ENCODE measurements around the gene SLC2A13. TPM values are rescaled to one million over a fixed set of nuclear protein-coding genes. Genes with fewer than 3 reads are reported as not detected.
A peak's percentile ranks its signal among the peaks of the same experiment; 100 is the strongest.
"Not testable (repeated sequence)": the region's sequence is repeated elsewhere in the genome, so short reads cannot be mapped to it uniquely, and the experiment has no call there.

The SLC2A13 gene
- total RNA-seq, 2 experiments from 2014 or later, result 4.9 to 5.6 TPM

DNA sequence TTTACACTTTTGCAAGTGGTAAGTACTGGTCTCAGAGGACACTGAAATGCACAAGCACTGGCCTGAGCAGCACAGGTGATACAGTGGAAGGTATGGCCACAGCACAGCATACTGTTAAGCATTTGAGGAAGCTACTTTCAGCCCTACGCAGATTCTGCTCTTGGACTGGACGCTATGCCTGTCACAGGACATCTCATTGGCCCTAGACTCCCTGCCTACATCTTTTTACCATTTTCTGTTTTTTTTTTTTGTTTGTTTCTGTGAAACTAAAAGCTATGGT, 342.1 kb downstream of the SLC2A13 start:
- H3K27me3 Mint-ChIP-seq, result no peaks in the 10 kb centered on the region
- H3K4me3 Mint-ChIP-seq, result no peak overlapping the region
- no peaks in the 10 kb centered on the region for H3K36me3 Mint-ChIP-seq
- DNase-seq, result no peak
- H3K9me3 Mint-ChIP-seq, result no peaks in the 10 kb centered on the region
- H3K4me1 Mint-ChIP-seq, result no peaks in the 10 kb centered on the region
- no peak overlapping the region for H3K27ac Mint-ChIP-seq

DNA sequence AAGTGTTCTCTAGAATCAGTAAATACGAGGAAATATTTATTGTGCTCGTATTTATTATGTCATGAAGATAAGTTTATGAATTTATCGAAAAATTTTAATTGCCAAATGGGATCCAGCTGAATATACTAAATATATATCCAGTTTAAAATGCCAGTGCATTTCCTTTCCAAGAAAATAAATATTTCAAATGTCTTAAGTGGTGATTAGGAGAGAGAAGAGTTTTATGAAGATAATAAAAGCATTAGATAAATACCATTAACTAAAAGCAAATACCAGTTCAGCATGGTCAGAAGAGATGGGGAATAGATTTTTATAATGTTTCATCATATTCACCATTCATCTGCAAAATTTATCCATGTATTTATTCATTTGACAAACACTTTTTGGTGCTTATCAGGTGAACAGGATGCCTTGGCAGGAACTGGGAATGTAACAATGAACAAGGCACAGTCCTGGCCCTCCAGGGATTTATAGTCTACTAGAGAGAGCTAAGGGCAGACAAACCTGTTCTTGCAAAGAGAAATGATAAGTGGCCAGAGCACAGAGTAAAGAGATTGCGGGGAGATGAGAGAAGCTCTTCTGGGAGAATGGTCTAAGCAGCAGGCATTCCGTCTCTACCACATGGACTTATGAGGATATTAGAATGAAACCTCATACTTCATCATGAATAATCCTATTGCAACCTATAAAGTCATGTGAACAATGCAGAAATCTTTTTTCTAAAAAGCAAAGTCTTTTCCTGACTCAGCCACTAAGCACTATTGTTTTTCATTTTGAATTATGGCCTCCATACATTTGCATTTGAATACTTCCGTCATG, 342.6 kb downstream of the SLC2A13 start:
- DNase-seq, result no peak
- Mint-ChIP-seq H3K4me1 (no peaks in the 10 kb centered on the region), H3K27ac (no peak overlapping the region), H3K9me3 (no peaks in the 10 kb centered on the region), H3K4me3 (no peak overlapping the region), H3K27me3 (no peaks in the 10 kb centered on the region), H3K36me3 (no peaks in the 10 kb centered on the region)

DNA sequence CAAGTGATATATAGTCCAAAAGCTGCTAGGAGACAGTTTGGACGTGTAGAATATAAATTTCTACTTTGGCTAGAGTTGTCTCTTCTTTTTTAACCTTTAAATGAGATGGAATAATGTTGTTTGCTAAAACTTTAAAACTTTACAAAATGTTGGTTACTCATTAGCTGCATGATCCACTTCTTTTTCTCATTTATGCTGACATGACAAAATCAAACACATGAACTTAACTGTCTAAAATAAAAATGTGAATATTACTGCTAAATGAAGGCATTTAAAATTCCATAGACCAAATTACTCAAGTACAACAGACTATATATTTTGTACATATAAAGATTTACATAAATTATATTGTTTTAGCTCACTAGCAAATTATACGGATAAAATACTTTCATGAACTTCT, 350.4 kb downstream of the SLC2A13 start:
- Mint-ChIP-seq H3K27me3 (no peaks in the 10 kb centered on the region), H3K9me3 (no peaks in the 10 kb centered on the region), H3K27ac (no peak overlapping the region), H3K36me3 (no peaks in the 10 kb centered on the region), H3K4me1 (no peaks in the 10 kb centered on the region), H3K4me3 (no peak overlapping the region)
- DNase-seq, result no peak

DNA sequence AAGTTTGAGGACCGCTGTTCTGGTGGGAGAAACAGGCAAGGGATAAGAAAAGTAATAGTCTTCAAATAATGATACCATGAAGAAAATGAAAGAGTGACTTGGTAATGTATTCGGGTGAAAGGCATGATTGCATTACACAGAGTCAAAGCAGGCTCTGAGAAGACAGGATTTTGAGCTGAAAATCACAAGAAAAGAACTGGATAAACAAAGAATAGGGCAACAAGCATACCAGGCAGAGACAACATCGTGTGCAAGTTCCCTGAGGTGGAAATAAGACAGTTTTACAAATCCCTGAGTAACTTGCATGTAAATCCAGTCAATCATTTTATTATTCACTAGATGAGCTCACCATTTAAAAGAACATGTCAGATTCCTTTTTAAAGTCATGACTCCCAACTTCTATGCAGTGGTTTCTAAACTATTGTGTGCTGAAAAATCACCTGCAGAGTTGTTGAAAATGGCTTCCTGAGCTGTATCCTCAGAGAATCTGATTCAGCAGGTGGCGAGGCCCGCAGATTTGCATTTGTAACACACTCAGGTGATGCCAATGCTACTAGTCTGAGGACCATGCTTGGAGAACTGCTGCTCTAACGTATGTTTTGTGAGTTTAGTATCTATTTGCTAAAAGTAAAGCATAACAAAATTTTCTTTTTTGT, 353.3 kb downstream of the SLC2A13 start:
- no peak for DNase-seq
- Mint-ChIP-seq H3K27ac (peak overlapping the region; percentile 35), H3K4me3 (no peak overlapping the region), H3K27me3 (no peaks in the 10 kb centered on the region), H3K9me3 (peaks cover 8% of the 10 kb centered on the region), H3K4me1 (no peaks in the 10 kb centered on the region), H3K36me3 (no peaks in the 10 kb centered on the region)

DNA sequence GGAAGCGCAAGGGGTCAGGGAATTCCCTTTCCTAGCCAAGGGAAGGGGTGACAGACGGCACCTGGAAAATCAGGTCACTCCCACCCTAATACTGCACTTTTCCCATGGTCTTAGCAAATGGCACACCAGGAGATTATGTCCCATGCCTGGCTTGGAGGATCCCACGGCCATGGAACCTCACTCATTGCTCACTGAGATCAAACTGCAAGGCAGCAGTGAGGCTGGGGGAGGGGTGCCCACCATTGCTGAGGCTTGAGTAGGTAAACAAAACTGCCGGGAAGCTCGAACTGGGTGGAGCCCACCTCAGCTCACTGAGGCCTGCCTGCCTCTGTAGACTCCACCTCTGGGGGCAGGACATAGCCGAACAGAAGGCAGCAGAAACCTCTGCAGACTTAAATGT, 359.7 kb downstream of the SLC2A13 start:
- not testable (repeated sequence) for H3K27me3 Mint-ChIP-seq, H3K27ac Mint-ChIP-seq, DNase-seq, H3K4me3 Mint-ChIP-seq, H3K4me1 Mint-ChIP-seq
- peaks cover 20% of the 10 kb centered on the region for H3K9me3 Mint-ChIP-seq
- H3K36me3 Mint-ChIP-seq, result peaks cover 13% of the 10 kb centered on the region

DNA sequence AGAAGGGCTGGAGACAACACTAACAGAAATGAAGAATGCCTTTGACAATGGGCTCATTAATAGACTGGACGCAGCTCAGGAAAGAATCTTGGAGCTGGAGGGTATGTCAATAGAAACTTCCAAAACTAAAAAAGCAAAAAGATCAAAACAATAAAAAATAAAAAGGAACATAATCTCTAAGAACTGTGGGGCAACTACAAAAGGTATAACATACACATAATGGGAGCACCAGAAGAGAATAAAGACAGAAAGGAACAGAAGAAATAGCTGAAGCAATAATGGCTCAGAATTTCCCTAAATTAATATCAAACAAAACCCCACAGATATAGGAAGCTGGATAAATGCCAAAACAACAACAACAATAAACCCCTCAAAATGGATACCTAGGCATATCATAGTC, 362.2 kb downstream of the SLC2A13 start:
- Mint-ChIP-seq H3K27ac (no peak overlapping the region), H3K27me3 (no peaks in the 10 kb centered on the region), H3K36me3 (peaks cover 13% of the 10 kb centered on the region), H3K9me3 (peaks cover 15% of the 10 kb centered on the region), H3K4me3 (no peak overlapping the region), H3K4me1 (no peaks in the 10 kb centered on the region)
- no peak for DNase-seq

DNA sequence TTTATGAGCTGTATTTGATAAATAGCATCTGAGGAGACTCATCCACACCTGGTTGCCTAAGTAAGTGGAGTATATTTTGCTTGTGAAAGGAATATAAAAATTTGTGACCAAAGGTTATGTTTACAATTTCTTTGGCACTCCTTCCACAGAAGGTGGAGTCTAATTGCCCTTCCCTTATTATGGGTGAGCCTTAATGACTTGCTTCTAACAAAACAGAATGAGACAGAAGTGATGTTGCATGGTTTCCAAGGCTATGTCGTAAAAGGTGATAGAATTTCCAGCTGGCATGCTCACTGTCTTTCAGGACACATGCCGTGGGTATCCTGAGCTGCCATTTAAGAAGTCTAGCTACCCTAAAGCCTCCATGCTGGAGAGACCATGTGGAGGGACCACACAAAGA, 369.5 kb downstream of the SLC2A13 start:
- H3K36me3 Mint-ChIP-seq, result peaks cover 4% of the 10 kb centered on the region
- H3K27ac Mint-ChIP-seq, result no peak overlapping the region
- no peaks in the 10 kb centered on the region for H3K4me1 Mint-ChIP-seq
- DNase-seq, result no peak
- no peak overlapping the region for H3K4me3 Mint-ChIP-seq
- H3K27me3 Mint-ChIP-seq, result no peaks in the 10 kb centered on the region
- H3K9me3 Mint-ChIP-seq, result peaks cover 17% of the 10 kb centered on the region

DNA sequence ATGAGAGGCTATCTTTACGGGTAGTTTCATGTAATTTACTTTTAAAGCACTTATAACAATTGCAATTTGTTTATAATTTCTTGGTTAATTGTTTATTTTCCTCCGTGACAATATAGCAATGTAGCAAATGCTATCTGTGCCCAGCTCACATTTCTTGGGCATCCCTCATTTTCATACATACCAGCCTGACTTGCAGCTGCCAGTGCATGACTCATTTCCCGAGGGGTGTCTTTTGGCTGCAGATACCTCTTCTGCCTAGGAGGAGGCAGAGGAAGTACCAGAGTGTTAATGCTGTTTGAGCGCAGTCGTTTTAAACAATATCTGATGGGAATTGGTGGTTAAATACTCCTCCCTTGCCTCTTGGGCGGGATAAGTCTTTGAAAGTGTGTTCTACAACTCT, 382.1 kb downstream of the SLC2A13 start:
- no peak overlapping the region for H3K27ac Mint-ChIP-seq
- DNase-seq, result no peak
- peaks cover 11% of the 10 kb centered on the region for H3K9me3 Mint-ChIP-seq
- H3K4me1 Mint-ChIP-seq, result peaks cover 3% of the 10 kb centered on the region
- H3K27me3 Mint-ChIP-seq, result no peaks in the 10 kb centered on the region
- no peak overlapping the region for H3K4me3 Mint-ChIP-seq
- H3K36me3 Mint-ChIP-seq, result no peaks in the 10 kb centered on the region

DNA sequence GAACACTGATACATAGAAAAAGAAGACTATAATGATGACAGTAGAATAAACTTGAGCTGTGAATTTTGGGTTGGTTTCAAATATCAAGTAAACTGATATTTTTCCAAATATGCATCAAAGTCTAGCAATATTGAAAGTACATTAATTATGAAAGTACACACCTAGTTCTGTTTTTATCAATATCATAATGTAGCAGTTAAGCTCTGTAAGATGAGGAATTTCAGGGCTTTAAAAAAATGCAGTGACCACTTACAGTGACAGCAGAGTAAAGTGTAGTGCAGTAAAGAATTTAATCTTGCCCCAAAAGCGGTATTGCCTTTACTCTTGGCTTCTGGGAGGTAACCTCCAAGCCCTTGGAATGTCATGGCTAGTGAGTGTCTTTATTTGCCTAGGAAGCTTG, 383.4 kb downstream of the SLC2A13 start:
- DNase-seq, result no peak
- no peak overlapping the region for H3K27ac Mint-ChIP-seq
- peaks cover 3% of the 10 kb centered on the region for H3K4me1 Mint-ChIP-seq
- H3K4me3 Mint-ChIP-seq, result no peak overlapping the region
- H3K9me3 Mint-ChIP-seq, result peaks cover 5% of the 10 kb centered on the region
- H3K36me3 Mint-ChIP-seq, result peaks cover 1% of the 10 kb centered on the region
- H3K27me3 Mint-ChIP-seq, result peaks cover 4% of the 10 kb centered on the region

DNA sequence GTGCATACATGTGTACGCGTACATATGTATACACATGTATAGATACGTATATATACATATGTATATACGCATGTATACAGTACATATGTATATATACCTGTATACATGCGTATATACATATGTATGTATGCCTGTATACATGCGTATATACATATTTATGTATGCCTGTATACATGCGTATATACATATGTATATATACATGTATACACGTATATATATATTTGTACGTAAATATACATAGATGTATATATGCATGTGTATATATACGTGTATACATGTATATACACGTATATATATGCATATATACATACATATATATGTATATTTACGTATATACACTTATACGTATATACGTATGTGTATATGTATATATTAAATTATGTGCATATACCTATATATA, 392.3 kb downstream of the SLC2A13 start:
- Mint-ChIP-seq H3K9me3 (no peaks in the 10 kb centered on the region), H3K27ac (no peak overlapping the region), H3K4me1 (no peaks in the 10 kb centered on the region), H3K4me3 (no peak overlapping the region), H3K27me3 (peaks cover 4% of the 10 kb centered on the region), H3K36me3 (peaks cover 1% of the 10 kb centered on the region)
- DNase-seq, result no peak

DNA sequence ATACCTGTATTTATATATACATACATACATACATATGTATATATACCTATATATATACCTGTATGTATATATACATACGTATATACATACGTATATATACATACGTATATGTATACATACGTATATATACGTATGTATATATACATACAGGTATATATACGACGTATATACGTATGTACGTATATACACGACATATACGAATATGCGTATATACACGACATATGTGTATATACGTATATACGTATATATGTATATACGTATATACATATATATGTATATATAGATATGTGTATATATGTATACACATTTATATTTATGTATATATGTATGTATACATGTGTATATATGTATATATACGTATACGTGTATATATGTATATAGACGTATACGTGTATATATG, 393.5 kb downstream of the SLC2A13 start:
- no peaks in the 10 kb centered on the region for H3K36me3 Mint-ChIP-seq
- no peak for DNase-seq
- no peaks in the 10 kb centered on the region for H3K4me1 Mint-ChIP-seq
- H3K9me3 Mint-ChIP-seq, result no peaks in the 10 kb centered on the region
- no peaks in the 10 kb centered on the region for H3K27me3 Mint-ChIP-seq
- H3K4me3 Mint-ChIP-seq, result no peak overlapping the region
- H3K27ac Mint-ChIP-seq, result no peak overlapping the region

Other genes starting within 250 kb of the SLC2A13 start
- under 1 TPM; 0.21 to 0.80 TPM for gene LRRK2, start 118.9 kb upstream of the SLC2A13 start, total RNA-seq

Data from activated naive CD8-positive, alpha-beta T cell treated with anti-CD3 and anti-CD28 coated beads for 36 hours (primary cell).